ENCODE results near the gene GYG2.
A peak's percentile ranks its signal among the peaks of the same experiment; 100 is the strongest.

The GYG2 gene

DNA sequence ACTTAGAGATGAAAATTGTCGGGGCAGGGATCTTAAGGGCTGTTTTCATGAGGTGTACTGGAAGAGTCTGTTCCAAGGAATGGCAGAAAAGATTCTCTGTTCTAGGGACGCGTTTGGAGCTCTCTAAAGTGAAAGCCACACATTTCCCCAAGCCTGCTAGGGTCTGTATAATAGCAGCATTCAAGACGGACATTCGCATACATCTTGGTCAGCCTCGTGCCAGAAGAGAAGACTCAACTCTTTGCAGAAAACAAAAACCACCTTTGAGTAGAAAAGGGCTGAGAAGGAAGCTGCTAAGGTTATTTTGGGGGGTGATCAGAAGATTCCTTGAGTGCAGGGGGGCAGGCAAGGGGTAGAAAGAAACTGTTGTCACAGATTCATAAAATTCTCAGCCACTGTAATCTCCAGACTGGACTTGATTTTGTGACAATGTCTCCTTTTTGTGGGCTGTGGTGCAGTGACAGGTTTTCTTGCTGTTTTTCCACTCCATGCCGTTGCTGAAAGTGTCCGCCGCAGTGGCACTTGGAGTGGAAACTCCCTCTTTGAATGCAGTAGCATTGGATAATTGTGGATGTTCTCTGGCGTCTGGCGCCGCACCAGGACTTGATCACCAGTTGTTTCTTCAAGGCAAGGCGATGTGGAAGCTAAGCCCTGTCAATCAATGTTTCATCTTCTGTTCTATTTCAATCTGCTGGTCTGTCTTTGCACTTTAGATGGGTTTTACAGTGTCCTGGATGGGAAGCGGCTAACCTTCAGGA lies 2.9 kb downstream of the GYG2 start:
- H3K4me3 ChIP-seq (replicated peaks in 1 of 2; ENCODE audit: low read depth in 2 of 2, low read length in 2 of 2), result no peak overlapping the region
- TF ChIP-seq, protein P1, sequence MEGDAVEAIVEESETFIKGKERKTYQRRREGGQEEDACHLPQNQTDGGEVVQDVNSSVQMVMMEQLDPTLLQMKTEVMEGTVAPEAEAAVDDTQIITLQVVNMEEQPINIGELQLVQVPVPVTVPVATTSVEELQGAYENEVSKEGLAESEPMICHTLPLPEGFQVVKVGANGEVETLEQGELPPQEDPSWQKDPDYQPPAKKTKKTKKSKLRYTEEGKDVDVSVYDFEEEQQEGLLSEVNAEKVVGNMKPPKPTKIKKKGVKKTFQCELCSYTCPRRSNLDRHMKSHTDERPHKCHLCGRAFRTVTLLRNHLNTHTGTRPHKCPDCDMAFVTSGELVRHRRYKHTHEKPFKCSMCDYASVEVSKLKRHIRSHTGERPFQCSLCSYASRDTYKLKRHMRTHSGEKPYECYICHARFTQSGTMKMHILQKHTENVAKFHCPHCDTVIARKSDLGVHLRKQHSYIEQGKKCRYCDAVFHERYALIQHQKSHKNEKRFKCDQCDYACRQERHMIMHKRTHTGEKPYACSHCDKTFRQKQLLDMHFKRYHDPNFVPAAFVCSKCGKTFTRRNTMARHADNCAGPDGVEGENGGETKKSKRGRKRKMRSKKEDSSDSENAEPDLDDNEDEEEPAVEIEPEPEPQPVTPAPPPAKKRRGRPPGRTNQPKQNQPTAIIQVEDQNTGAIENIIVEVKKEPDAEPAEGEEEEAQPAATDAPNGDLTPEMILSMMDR (IDR thresholded peaks at IDR 0.05; ENCODE audit: low read depth, low read length), result no peak
- DNase-seq (ENCODE audit: low read depth in 2 of 2), result no peak

DNA sequence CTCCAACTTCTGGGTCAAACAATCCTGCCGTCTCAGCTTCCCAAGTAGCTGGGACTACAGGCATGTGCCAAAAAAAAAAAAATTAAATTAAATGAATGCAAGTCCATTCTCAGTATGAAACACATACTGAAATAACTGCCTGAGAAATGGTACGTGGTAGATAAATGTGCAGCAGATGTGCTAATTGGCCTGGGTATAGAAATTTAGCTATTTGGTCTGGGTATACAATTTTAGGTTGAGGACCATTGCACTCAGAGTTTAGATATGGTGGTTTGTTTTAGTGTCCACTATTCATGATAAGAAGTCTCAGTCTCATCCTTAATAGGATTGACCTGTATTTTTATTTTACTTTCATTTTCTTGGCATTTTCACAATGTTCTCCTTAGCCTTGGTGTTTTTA lies 9.2 kb downstream of the GYG2 start:
- TF ChIP-seq, protein P1 (IDR thresholded peaks at IDR 0.05; ENCODE audit: low read depth, low read length), result no peak
- H3K4me3 ChIP-seq (replicated peaks in 1 of 2; ENCODE audit: low read depth in 2 of 2, low read length in 2 of 2), result no peak overlapping the region
- no peak for DNase-seq (ENCODE audit: low read depth in 2 of 2)

DNA sequence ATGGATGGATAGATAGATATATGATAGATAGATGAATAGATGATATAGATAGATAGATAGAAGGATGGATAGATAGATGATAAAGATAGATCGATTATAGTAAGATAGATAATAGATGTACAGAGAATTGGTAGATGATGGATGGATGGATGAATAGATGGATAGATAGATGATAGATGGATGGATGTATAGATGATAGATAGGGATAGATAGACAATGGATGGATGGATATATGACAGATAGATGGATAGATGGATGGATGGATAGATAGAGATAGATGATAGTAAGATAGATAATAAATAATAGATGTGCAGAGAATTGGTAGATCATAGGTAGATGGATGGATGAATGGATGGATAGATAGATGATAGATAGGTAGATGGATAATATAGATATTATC lies 12.2 kb downstream of the GYG2 start:
- no peak overlapping the region for H3K4me3 ChIP-seq (replicated peaks in 1 of 2; ENCODE audit: low read depth in 2 of 2, low read length in 2 of 2)
- TF ChIP-seq, protein P1 (IDR thresholded peaks at IDR 0.05; ENCODE audit: low read depth, low read length), result no peak
- no peak for DNase-seq (ENCODE audit: low read depth in 2 of 2)

DNA sequence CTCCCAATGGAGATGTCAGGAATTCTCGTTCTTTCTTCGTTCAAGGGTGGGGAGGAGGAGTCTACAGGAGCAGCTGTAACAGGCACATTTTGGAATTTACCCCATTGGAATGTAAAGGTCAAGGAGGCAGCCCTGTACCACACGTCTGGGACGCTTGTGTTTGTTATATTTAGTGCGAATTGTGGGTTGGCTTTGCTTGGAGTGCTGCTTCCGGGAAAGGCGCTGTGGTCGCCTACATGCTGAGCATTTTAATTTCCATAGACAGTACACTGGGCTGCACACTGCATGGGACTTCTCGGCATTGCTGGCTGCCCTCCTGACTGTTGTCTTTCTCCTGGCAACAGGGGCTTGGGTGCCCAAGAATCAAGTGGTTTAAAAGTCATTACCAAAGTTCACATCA lies 12.8 kb downstream of the GYG2 start:
- TF ChIP-seq, protein P1 (IDR thresholded peaks at IDR 0.05; ENCODE audit: low read depth, low read length), result no peak
- H3K4me3 ChIP-seq (replicated peaks in 1 of 2; ENCODE audit: low read depth in 2 of 2, low read length in 2 of 2), result no peak overlapping the region
- no peak for DNase-seq (ENCODE audit: low read depth in 2 of 2)

DNA sequence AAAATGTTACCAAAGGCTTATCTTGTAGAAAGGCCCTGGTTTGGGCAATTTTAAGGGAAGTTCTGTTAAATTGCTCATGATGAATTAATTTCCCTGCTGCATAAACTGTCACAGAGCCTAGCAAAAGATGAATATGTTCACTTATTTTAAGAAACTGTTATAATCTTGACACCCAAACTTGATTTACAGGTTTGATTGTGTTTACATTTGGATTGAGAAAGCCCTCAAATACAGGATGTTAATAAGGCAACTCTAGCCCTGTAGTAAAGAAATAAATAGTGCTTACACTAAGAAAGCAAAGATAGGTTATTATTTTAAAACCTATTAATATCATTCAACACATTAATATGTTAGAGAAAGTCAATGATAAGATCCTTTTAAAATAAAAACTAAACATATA lies 18.3 kb downstream of the GYG2 start:
- TF ChIP-seq, protein P1 (IDR thresholded peaks at IDR 0.05; ENCODE audit: low read depth, low read length), result no peak
- H3K4me3 ChIP-seq (replicated peaks in 1 of 2; ENCODE audit: low read depth in 2 of 2, low read length in 2 of 2), result no peak overlapping the region
- DNase-seq (ENCODE audit: low read depth in 2 of 2), result no peak

DNA sequence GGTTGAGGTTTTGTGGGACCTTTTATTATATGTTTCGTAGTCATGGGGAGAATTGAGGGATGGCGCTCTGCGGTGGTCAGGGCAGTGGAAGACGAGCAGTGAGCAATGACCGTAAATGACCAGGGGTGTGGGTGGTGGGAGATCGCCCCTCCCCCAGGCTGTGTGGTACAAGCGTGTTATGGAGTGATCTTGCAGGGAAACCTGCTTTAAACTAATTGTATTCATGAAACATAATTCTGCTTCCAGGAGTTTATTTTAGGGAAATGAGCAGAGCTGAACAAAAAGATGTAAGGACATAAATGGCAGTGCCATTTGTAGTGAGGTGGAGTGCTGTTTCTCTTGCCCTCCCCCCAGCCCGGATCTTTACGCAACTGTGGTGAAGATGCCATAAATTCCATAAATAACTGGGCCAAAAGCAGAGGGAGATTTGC lies 20.2 kb downstream of the GYG2 start:
- TF ChIP-seq, protein P1 (IDR thresholded peaks at IDR 0.05; ENCODE audit: low read depth, low read length), result no peak
- H3K4me3 ChIP-seq (replicated peaks in 1 of 2; ENCODE audit: low read depth in 2 of 2, low read length in 2 of 2), result no peak overlapping the region
- peak; percentile 68 to 74 for DNase-seq (ENCODE audit: low read depth in 2 of 2)

DNA sequence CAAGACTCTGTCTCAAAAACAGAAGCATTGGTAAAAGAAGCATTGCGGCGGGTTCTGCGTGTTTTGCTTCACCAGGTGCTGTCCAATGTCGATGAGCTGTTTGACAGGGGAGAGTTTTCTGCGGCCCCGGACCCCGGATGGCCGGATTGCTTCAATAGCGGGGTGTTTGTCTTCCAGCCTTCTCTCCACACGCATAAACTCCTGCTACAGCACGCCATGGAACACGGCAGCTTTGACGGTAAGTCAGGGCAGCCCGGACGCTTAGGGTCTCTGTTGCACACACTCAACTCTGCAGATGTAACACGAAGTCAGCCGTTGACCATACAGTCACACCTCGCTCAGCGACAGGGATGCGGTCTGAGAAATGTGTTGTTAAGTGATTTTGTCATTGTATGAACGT lies 26.2 kb downstream of the GYG2 start:
- TF ChIP-seq, protein P1 (IDR thresholded peaks at IDR 0.05; ENCODE audit: low read depth, low read length), result no peak
- H3K4me3 ChIP-seq (replicated peaks in 1 of 2; ENCODE audit: low read depth in 2 of 2, low read length in 2 of 2), result no peak overlapping the region
- DNase-seq (ENCODE audit: low read depth in 2 of 2), result no peak
